Stimulated activated CD4-positive, alpha-beta T cell treated with anti-CD3 and anti-CD28 coated beads, Interleukin-12 subunit alpha, Interleukin-12 subunit beta, amount 100 ng/mL, for 48 hours (primary cell): ENCODE results near the gene RASA4.
"Not testable (repeated sequence)": the region's sequence is repeated elsewhere in the genome, so short reads cannot be mapped to it uniquely, and the experiment has no call there.

ENCODE experiments used
- DNase-seq, 3 donors: peaks; one replicate each; pipeline ENCODE4 v3.0.0-alpha.2; 2020; ENCODE audit warnings: low read depth in 2 of 3, low spot score in 1 of 3

RASA4 gene

DNA sequence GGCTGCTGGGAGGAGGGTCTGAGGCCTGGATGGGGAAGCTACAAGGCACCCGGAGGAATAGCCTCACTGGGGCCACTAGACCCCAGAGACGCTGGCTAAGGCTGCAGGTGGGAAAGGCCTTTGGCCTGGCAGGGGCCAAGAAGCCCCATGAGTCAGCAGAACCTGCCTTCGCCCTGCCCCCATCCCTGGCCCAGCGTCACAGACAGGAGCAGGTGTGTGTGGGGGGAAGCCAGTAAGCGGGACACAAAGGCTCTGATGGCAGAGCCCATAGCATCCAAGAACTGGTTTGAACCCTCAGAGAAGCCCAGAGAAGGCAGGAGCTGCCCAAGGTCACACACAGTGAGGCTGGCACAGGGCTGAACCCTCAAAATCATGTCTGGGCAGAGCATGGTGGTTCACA is 9.7 kb downstream of the RASA4 start:
- not testable (repeated sequence) for DNase-seq

DNA sequence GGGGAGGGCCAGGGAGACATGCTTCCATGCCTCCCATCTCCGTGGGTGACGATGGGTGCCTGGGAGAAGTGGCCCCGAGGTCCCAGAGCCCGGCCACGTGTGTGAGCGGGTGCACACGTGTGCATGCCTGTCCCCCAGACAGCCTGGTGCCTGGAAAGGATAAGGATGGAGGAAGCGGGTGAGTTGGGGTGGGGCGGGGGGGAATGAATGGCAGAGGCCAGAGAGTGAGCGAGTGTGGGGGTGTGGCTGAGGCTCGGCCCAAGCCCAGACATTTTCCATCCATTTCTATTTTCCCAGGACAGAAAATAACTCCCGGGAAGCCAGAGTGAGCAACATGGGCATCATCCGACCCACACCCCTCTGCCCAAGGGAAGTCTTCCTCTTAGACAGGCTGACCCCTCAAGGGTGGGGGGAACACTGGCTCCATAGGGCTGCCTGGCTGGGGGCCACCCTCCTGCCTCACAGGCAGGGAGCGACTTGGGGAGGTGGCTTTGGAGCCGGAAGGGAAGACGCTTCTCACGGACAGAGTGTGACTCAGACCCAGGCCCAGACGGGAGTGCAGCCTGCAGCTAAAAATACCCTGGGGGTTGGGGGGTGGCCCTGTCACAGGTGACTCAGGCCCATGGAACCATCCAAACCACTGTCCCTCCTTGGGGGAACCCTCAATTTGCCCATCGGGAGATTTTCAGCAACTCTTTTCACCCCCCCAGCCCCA is 12.0 kb downstream of the RASA4 start:
- not testable (repeated sequence) for DNase-seq

DNA sequence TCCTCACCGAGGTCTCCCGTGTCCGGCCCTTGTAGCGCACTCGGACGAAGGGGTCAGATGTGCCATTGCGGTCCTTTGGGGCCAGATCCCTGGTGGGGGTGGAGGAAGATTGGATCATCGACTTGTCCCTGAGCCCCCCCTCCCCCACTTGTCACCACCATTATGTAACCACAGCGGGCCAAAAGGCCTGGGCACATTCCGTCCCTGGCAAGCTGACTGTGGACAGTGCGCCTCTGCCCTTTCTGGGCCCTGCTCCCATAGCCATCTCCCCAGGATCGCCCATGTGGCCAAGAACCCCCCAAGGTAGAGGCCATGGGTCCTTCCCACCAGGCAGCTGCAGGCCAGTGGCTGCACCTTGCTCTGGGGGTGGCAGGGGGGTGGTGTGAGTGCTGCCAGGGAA is 14.2 kb downstream of the RASA4 start:
- not testable (repeated sequence) for DNase-seq

DNA sequence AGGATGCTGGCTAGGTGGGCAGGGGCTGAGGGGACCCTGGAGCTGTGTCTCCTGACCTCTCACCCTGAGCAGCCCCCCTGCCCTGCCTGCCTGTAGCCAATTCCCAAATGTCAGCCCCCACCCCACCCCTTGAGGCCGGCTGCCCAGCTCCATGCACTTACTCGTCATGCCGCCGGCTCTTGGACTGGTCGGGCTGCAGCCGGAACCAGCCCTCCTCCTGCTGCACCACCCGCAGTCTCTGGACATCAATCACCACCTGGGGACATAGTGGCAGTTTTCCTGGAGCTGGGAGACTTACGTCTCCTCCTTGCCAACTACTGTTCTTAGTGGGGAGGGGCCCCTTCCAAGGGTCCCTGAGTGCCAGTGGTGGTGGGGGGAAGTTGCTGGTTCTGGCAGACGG is 16.9 kb downstream of the RASA4 start:
- DNase-seq = not testable (repeated sequence)

DNA sequence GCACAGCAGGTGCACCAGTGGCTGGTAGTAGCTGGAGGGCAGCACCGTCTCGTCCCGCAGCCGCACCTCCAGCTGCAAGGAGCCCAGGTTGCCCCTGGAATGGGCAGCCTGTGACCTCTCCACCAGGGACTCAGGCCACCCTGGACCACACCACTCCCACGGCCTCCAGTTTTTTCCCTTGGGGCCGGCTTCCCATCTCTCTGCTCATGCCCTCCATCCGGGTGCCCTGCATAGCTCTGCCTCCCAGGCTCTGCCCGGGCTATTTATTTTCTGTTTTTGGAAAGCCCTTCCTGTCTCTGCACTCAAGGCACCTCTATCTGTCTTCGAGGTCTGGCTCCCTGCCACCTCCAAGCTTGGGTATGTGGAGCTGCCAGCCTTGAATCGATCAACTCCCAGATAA is 20.5 kb downstream of the RASA4 start:
- DNase-seq = not testable (repeated sequence)

DNA sequence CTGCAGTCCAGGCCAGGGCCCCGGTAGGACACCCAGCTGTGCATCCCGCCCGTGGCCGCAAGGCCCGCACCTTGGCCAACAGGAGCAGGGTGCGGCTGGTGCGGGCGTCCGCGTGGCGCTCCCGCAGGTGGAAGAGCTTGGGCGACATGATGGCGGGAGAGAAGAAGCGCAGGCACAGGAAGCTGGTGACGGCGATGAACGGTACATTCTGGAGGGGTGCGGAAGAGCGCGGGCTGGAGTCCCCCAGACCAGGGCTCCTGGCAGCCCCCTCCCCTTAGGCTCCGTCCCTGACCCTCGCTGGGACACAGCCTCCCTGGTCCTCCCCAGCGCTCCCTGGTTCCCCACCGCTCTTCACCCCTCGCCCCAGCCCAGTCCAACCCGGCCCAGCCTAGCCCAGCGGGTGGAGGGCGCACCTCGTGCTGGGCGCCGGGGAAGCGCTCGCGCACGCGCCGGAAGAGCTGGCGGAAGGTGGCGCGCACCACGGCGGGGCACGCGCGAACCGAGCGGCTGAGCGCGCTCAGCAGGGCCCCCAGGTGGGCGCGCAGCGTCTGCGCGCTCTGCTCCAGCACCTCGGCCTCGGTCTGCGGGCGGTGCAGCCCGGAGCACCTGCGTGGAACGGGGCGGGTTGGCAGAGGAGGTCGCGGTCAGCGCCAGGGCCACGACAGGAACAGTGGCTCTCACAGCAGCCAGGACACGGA is 22.8 kb downstream of the RASA4 start:
- DNase-seq = not testable (repeated sequence)

DNA sequence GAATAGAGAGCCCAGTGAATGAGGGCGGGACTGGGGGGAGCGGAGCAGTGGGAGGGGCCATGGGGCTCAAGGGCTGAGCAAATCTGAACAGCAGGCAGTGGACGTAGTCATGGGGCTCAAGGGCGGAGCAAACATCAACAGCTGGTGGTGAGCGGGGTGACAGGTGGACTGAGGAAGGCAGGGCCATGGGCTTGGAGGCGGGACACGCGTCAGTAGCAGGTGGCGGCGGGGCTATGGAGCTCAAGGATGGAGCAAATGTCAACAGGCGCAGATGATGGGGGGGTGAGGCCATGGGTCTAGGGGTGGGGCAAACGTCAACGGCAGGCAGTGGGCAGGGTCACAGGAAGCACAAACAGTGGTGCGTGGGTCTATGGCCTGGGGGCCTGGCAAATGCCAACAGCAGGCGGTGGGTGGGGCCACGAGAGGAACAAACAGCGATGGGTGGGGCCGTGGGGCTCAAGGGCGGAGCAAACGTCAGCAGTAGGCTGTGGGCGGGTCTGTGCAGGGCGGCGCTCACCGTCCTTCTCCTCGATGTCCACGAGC is 24.0 kb downstream of the RASA4 start:
- not testable (repeated sequence) for DNase-seq

DNA sequence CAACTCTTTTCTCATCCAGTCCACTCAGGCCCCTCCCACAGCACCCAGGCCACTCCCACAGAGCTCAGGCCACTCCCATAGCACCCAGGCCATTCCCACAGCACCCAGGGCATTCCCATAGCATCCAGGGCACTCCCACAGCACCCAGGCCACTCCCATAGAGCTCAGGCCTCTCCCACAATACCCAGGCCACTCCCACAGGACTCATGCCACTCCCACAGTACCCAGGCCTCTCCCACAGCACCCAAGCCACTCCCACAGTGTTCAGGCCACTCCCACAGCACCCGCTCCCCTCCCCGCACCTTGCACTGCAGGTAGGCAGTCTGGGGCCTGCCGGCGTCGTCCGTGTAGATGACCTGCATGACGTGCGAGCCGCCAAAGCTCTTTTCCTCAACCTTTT is 26.7 kb downstream of the RASA4 start:
- not testable (repeated sequence) for DNase-seq

DNA sequence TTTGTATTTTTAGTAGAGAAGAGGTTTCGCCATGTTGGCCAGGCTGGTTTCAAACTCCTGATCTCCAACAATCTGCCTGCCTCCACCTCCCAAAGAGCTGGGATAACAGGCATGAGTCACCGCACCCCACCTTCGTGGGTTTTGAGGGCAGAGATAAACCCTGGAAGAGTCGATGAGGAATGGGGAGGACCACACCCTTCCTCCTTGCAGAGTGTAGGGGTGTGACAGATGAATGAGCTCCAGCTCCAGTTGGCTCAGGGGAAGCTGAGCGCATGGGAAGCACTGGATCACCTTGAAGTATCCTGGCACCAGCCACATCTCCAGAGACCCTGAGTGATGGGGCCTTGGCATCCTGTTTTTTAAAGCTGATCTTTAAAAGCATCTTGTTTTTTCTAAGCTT is 33.1 kb downstream of the RASA4 start:
- not testable (repeated sequence) for DNase-seq

DNA sequence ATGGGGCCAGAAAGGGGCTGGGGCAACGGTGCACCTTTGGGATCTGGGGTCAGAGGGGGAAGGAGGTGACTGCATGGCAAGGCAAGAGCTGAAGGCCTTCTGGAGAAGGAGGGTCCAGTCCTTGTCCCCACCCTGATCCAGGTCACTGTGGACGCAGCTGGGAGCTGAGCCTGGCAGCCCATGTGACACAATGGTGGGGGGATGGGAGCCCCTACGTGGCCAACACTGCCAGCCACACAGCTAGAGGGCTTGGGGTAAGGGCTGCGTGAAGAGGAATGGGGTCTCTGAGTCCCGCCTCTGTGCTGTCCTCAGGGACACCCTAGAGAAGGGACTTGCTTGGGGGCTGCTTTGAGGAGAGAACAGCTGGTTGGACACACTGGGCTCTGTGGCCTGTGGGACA is 34.8 kb downstream of the RASA4 start:
- DNase-seq = not testable (repeated sequence)

DNA sequence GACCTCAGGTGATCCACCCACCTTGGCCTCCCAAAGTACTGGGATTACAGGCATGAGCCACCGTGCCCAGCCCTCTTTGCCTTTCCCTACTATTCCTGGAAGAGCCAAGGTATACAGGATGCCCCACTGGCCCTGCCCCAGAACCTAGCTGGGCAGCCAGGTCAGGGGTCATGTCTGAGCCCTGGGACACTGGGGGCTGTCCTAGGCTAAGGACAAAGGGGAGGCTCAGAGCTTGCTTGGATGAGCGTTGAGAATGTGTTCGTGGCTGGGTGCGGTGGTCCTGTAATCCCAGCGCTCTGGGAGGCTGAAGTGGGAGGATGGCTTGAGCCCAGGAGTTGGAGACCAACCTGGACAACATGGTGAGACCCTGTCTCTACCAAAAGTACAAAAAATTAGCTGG is 38.1 kb downstream of the RASA4 start:
- not testable (repeated sequence) for DNase-seq

DNA sequence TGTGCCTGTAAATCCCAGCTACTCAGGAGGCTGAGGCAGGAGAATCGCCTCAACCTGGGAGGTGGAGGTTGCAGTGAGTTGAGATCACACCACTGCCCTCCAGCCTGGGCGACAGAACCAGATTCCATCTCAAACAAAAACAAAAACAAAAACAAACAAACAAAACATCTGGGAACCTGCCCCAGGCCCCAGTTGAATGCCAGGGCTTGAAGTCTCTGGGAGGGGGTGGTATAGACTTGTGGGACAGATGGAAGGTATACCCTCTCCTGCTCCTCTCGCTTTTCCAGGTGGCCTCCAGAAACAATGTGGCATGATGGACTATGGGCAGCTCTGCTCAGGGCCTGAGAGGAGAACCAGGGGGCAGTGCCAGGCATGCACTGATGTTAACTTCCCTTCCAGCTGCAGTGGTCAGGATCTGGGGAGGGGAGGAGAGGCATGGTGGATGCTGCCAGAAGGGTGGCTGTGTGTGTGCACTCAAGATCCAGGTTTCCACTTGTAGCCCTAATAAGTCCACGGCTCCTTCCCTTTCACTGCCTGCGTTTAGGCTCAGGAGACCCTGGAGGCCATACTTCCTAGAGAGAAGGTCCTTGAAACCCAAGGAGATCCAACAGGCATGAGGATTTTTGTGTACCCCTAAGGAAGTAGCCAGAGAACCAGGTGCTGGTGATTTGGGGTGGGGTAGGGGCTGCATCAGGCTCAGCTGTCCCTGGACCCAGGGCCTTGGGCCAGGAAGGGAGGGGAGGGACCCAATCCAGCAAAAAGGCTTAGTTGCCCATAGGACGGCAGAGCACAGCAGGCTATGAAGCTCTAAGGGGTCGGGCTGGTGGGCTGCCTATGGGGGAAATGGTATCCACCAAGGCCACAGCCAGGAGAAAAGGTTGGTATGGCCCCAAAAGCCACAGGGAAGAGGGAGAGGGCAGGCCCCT is 39.0 kb downstream of the RASA4 start:
- DNase-seq = not testable (repeated sequence)

DNA sequence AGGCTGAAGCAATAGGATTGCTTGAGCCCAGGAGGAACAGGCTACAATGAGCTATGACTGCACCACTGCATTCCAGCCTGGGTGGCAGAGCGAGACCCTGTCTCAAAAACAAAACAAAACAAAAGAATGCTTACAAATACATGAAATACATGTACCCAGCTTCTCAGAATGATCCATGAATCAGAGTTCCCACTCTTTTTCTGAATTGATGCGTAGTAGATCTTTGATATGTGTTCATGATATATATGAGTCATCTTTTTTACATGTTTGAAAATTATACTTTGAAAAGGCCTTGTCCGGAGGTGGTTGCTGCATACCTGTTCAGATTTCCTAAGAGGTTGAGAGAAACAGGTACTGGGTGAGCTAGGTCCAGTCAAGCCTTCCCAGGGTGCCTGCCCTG is 40.2 kb downstream of the RASA4 start:
- not testable (repeated sequence) for DNase-seq

DNA sequence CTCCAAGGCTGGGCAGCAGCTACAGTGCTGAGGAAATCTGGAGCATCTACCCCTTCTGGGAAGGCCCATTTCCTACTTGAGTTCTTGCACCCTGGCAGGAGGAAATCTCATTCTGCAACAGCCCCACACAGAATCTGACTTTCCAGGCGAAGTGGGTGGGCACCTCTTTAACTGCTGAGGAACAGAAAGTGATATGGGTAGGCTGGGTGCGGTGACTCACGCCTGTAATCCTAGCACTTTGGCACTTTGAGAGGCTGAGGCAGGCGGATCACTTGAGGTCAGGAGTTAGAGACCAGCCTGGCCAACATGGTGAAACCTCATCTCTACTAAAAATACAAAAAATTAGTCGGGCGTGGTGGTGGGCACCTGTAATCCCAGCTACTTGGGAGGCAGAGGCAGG is 41.9 kb downstream of the RASA4 start:
- not testable (repeated sequence) for DNase-seq

DNA sequence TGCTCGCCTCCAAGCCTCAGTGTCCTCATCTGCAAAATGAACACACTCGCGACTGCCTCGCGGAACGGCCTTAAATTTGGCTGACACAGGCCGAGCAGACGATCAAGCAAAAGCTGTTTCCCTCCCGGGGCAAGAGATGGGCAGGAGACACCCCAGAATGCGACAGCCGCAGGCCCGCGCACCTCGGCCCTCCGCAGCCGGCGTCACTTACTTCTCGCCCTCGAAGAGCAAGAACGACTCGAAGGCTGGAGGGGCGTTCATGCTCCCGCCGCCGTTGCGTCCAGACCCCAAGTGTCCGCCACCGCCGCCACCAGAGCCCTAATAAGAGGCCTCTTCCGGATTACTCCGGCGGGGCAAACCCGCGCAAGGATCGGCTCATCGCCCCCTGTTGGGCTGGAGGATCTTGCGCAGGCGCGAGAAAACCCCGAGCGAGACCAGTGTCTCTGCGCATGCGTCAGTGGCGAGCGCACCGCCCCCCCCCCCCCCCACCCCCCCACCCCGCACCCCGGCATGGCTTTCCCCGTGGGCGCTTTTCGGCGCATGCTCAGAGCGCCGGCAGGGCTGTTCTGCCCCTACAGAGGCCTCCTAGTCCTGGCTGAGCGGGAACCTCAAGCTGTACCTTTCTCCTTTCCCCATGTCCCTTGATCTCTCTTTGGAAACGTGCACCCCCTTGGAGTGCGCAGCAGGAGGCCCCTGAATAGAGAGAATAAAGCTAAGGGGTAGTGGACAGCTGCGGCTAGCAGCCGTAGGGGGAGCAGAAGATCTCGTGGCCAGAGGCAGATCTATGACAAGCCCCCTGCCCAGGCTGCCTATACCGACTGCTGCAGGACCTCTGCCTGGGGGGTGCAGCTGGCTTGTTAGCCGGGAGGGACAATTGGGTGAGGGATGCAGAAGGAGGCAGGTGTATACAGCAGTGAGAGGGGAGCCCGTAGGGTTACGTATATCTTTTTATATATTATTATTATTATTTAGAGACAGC is 44.0 kb downstream of the RASA4 start, which contains the start of gene POLR2J3:
Gene POLR2J3 (minus strand): TSS at position 323 of the 979 bp plus-strand sequence. CDS start 62 bp downstream, at position 261.
- DNase-seq = peak; percentile 97 to 100 (median 97)

DNA sequence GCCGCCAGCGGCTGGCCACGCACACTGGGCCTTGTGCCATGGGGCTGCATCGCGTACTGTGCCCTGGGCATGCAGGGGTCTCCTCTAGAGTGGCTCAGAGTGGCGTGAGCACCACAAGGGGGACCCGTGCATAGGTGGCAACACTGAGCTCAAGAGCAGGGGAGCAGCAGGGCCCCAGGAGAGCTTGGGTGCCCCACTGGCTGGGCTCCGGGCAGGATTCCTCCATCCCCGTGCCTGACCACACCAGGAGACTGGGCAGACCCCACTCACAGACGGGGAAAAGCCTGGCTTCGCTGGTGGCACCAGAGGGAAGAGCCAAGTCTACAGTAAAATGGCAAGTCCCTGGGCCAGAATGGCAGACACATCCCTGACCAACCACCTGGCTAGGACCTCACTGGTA is 47.9 kb downstream of the RASA4 start:
- DNase-seq = not testable (repeated sequence)

DNA sequence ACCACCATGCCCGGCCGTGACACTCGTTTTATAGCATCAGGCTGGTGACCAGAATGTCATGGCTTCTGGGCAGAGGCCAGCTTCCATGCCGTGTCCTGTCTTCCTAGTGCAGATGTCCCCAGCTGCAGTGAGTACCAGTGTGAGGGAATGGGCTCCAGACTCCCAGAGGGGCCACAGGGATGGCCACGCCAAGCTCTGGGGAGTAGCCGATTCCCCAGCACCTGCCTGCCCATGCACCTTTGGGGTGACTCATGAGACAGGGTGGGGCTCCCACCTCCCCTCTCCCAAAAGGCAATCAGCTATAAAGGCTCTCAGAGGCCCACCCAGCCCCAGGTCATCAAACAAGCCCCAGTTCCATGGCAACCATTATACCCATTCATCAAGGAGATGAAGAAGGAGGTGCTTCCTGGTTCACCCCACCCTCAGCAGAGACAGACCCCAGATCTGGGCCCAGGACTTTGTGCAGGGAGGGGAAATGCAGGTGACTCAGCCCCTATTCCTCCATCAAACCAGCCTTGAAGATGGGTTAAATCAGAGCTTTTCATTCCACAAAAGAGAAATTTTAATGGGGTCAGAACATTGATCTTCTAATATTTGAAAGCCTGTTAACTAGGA is 65.6 kb downstream of the RASA4 start, which contains the start of gene SPDYE2:
Gene SPDYE2 (plus strand): TSS at position 419 of the 615 bp plus-strand sequence. CDS start 2,030 bp downstream, outside the sequence.
- not testable (repeated sequence) for DNase-seq

DNA sequence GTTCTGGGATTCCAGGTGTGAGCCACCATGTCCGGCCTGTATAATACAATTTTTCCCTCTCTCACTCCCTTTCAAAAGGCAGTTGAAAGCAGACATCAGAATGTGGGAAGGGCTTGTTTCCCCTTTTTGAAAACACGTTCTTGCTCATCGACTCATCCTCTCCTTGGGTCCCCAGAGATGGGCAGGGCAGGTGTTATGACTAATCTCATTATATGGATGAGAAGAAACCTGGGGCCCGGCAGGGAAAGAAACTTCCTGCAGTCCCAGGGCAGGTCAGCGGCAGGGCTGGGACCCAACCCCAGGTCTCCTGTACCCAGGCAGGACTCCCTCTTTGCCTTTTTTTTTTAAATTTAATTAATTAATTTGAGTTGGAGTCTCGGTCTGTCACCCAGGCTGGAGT is 70.2 kb downstream of the RASA4 start:
- not testable (repeated sequence) for DNase-seq

DNA sequence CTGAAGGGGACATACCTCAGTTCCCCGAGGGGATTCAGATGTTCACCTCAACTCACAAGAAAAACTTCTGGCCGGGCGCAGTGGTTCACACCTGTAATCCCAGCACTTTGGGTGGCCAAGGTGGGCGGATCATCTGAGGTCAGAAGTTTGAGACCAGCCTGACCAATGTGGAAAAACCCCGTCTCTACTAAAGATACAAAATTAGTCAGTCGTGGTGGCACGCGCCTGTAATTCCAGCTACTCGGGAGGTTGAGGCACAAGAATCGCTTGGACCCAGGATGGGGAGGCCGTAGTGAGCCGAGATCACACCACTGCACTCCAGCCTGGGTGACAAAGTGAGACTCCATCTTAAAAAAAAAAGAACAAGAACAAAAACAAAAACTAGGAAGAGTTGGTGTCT is 71.3 kb downstream of the RASA4 start:
- DNase-seq = not testable (repeated sequence)
